Tibial nerve (tissue), 4 donors: Measurements from ENCODE around the gene ZFP92. TPM values are rescaled to one million over a fixed set of nuclear protein-coding genes. Genes with fewer than 3 reads are reported as not detected.

Source experiments
- DNase-seq, 2 donors: peaks; one replicate each; pipeline ENCODE4 v3.0.0-alpha.2; 2019; ENCODE audit warnings: low spot score in 2 of 2
- H3K27ac ChIP-seq, 4 donors: fragments of 200-600 bp; sonication (generic) in 3 of 4; one replicate each; pipeline ENCODE4 v1.5.1; 2017 to 2019; ENCODE audit warnings: mild to moderate bottlenecking in 1 of 4
- H3K27me3 ChIP-seq, 2 donors: fragments of 200-600 bp; sonication (generic) in 1 of 2; one replicate each; pipeline versions ENCODE4 v1.5.1 to v1.6.0; 2017 to 2019
- H3K36me3 ChIP-seq, 3 donors: fragments of 200-600 bp; sonication (generic); one replicate each; pipeline ENCODE4 v1.5.1; 2018 to 2019
- H3K4me1 ChIP-seq, 4 donors: fragments of 200-600 bp; sonication (generic) in 3 of 4; one replicate each; pipeline ENCODE4 v1.5.1; 2017 to 2019
- H3K4me3 ChIP-seq, 4 donors: fragments of 200-600 bp; sonication (generic) in 3 of 4; one replicate each; pipeline ENCODE4 v1.5.1; 2017 to 2019; ENCODE audit warnings: mild to moderate bottlenecking in 1 of 4, moderate library complexity in 1 of 4
- H3K9me3 ChIP-seq, 4 donors: fragments of 200-600 bp; sonication (generic) in 3 of 4; one replicate each; pipeline ENCODE4 v1.5.1; 2017 to 2019
- CTCF ChIP-seq, 5 experiments: fragments of 200-600 bp in 3 of 5; fragments of 450-650 bp in 2 of 5; sonication (generic) in 3 of 5; IDR thresholded peaks; one replicate each; pipeline ENCODE4 v1.5.1; 2016 to 2019; ENCODE audit warnings: antibody characterized with exemption in 5 of 5, mild to moderate bottlenecking in 3 of 5, moderate library complexity in 2 of 5
- EP300 ChIP-seq, 2 donors: sonication (generic); formaldehyde crosslinking; IDR thresholded peaks; one replicate each; pipeline ENCODE4 v1.6.1; 2017; ENCODE audit warnings: antibody characterized with exemption in 2 of 2, mild to moderate bottlenecking in 1 of 2
- POLR2A ChIP-seq, 2 donors: fragments of 450-650 bp; IDR thresholded peaks; one replicate each; pipeline ENCODE4 v1.6.1; 2017; ENCODE audit warnings: antibody characterized with exemption in 2 of 2, mild to moderate bottlenecking in 2 of 2, moderate library complexity in 2 of 2
- WGBS, 2 donors: methylation state at CpG; one replicate each; pipeline ENCODE4 v1.1.5; 2018; 5-methylcytosine and 5-hydroxymethylcytosine counted together
- total RNA-seq, 4 donors: library from RNA; depleted of rRNA; stranded (reverse); fragments of >200 nt; gene quantifications; one replicate each; pipeline ENCODE4 v1.1.0, GENCODE V29; 2016

The ZFP92 gene
- total RNA-seq, 4 donors from 2014 or later = 0.39 to 1.8 (median 0.75) TPM

- H3K9me3 ChIP-seq = no peaks in the 10 kb centered on the region
- no peaks in the 10 kb centered on the region for H3K4me1 ChIP-seq
- H3K27ac ChIP-seq = no peak overlapping the region
- 83 to 100% methylated on average over 6 to 15 of the region's 15 CpGs for WGBS, 2 donors
- DNase-seq = no peak
- H3K36me3 ChIP-seq = peaks cover 0 to 35% (median 0%) of the 10 kb centered on the region in 3 donors
- no peak for TF ChIP-seq CTCF (IDR thresholded peaks at IDR 0.05)
- no peaks in the 10 kb centered on the region for H3K27me3 ChIP-seq
- no peak overlapping the region for H3K4me3 ChIP-seq
These were observed 38.3 kb downstream of the ZFP92 start for GRCh38 chrX:153449368-153450113.

- DNase-seq = no peak
- WGBS, 2 donors = 88 to 93% methylated on average over 23 to 26 of the region's 26 CpGs
- TF ChIP-seq POLR2A (IDR thresholded peaks at IDR 0.05) (no peak), CTCF (IDR thresholded peaks at IDR 0.05) (no peak), EP300 (IDR thresholded peaks at IDR 0.05) (no peak)
- no peak overlapping the region for H3K4me3 ChIP-seq
- H3K4me1 ChIP-seq = no peaks in the 10 kb centered on the region
- H3K27me3 ChIP-seq = no peaks in the 10 kb centered on the region
- no peak overlapping the region for H3K27ac ChIP-seq
- peaks cover 0 to 43% (median 0%) of the 10 kb centered on the region in 3 donors for H3K36me3 ChIP-seq
- no peaks in the 10 kb centered on the region for H3K9me3 ChIP-seq
These were observed 39.1 kb downstream of the ZFP92 start for GRCh38 chrX:153450114-153450948.

- Histone ChIP-seq H3K27ac (no peak overlapping the region), H3K9me3 (no peaks in the 10 kb centered on the region), H3K4me1 (no peaks in the 10 kb centered on the region), H3K4me3 (no peak overlapping the region), H3K36me3 (peaks cover 0 to 49% (median 0%) of the 10 kb centered on the region in 3 donors), H3K27me3 (no peaks in the 10 kb centered on the region)
- 84 to 87% methylated on average over 6 to 8 of the region's 8 CpGs for WGBS, 2 donors
- TF ChIP-seq CTCF (IDR thresholded peaks at IDR 0.05) (no peak), POLR2A (IDR thresholded peaks at IDR 0.05) (no peak), EP300 (IDR thresholded peaks at IDR 0.05) (no peak)
- no peak for DNase-seq
These were observed 39.6 kb downstream of the ZFP92 start for GRCh38 chrX:153450949-153451277.

GRCh38 chrX:153454901-153455550, 43.8 kb downstream of the ZFP92 start:
- Histone ChIP-seq H3K27ac (no peak overlapping the region), H3K4me3 (no peak overlapping the region), H3K27me3 (no peaks in the 10 kb centered on the region), H3K36me3 (peaks cover 0 to 42% (median 0%) of the 10 kb centered on the region in 3 donors), H3K9me3 (no peaks in the 10 kb centered on the region), H3K4me1 (no peaks in the 10 kb centered on the region)
- WGBS, 2 donors = 92% methylated on average over 16 of the region's 16 CpGs; no CpG with 5 or more reads in 1 of the 2 donors
- TF ChIP-seq EP300 (IDR thresholded peaks at IDR 0.05) = no peak
- no peak for TF ChIP-seq CTCF (IDR thresholded peaks at IDR 0.05)
- TF ChIP-seq POLR2A (IDR thresholded peaks at IDR 0.05) = no peak
- DNase-seq = no peak
